HG03521 (cell line): Measurements from ENCODE around the gene ATG10.
"Not testable (repeated sequence)": the region's sequence is repeated elsewhere in the genome, so short reads cannot be mapped to it uniquely, and the experiment has no call there.

Experiments
- ATAC-seq: cut with Tn5 transposase; IDR thresholded peaks from one replicate; pipeline ENCODE4 v1.9.1; 2021; ENCODE audit warnings: mild to moderate bottlenecking, moderate library complexity; ENCODE audit not compliant: unreplicated experiment

Gene ATG10

GRCh38 chr5:82109013-82109412, 137.2 kb downstream of the ATG10 start:
- ATAC-seq, result no peak

- ATAC-seq, result not testable (repeated sequence)
Observed at GRCh38 chr5:82109915-82110314, 138.1 kb downstream of the ATG10 start.

- peak; percentile 88 for ATAC-seq
Observed at GRCh38 chr5:82111191-82111590, 139.4 kb downstream of the ATG10 start.

- no peak for ATAC-seq
Observed at GRCh38 chr5:82115858-82116257, 144.0 kb downstream of the ATG10 start.

GRCh38 chr5:82119889-82120288, 148.1 kb downstream of the ATG10 start:
- ATAC-seq, result no peak

GRCh38 chr5:82129723-82130285, 158.0 kb downstream of the ATG10 start:
- ATAC-seq, result no peak

- ATAC-seq, result no peak
Observed at GRCh38 chr5:82130602-82131001, 158.8 kb downstream of the ATG10 start.

- ATAC-seq, result no peak
Observed at GRCh38 chr5:82137205-82137604, 165.4 kb downstream of the ATG10 start.

- ATAC-seq, result not testable (repeated sequence)
Observed at GRCh38 chr5:82139837-82140236, 168.0 kb downstream of the ATG10 start.

GRCh38 chr5:82142217-82142841, 170.5 kb downstream of the ATG10 start:
- ATAC-seq, result no peak

DNA sequence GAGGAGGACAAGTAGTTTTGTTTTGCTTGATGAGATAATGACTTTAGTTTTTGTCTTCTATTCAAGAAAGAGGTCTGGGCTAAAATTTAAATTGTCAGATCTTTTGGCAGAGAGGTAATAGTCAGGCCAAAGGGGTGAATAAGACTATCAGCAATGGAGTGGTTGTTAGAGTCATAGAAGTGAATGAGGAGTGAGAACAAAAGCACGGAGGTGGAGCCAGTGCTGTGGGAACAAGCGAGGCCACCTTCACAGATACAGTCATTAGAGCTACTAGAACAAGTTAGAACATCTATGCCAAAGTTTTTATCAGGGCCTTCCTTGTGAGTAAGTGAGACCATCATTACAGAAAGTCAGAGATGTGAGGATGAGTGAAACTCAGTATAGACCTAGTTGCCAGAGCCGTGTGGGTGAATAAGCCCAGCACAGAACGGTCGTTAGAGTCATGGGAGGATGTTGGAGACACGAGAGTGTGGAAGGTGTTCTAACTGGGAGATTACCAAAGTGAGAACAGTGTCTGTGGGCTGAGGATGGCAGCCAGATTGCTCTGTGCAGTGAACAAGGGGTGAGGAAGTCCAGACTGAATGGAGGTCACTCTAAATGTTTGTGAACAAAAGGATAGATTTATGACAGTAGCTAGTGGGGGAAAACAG, 171.2 kb downstream of the ATG10 start:
- no peak for ATAC-seq

- no peak for ATAC-seq
Observed at GRCh38 chr5:82147860-82148573, 176.2 kb downstream of the ATG10 start.

DNA sequence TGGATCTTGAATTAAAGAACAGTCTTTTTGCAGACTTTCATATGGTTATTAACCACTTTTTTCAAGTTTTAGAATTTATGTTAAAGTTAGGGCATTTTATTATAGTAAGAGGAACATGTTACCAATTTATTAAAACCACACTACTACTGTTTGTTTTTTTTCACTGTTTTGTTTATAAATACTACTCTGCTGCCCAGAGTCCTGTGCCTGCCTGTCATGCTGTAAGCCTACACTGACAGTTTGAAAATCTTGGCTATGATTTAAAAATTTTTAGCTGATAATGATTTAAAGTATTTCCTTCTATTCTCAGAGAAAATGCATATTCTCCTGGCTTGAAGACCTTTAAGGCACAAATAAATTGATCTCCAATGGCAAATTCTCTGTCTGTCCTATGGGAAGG, 177.6 kb downstream of the ATG10 start:
- ATAC-seq, result no peak

DNA sequence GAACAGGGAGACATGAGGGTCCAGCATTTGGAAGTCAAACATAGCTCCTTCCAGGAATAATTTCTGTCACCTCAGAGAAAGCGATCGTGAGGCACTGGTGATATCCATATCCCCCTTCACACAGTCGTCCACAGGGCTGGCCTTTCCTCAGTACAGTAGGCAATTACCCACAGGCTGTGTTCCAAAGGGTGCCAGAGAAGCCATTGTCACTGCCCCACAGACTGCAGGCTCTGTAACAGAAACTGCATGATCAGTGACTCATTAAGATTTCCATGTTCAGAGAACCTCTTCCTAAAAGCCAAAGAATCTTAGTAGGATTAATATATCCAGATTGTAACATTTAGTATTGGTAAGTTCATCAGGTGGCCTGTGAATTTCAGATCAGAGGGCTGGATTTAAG, 178.7 kb downstream of the ATG10 start:
- no peak for ATAC-seq

DNA sequence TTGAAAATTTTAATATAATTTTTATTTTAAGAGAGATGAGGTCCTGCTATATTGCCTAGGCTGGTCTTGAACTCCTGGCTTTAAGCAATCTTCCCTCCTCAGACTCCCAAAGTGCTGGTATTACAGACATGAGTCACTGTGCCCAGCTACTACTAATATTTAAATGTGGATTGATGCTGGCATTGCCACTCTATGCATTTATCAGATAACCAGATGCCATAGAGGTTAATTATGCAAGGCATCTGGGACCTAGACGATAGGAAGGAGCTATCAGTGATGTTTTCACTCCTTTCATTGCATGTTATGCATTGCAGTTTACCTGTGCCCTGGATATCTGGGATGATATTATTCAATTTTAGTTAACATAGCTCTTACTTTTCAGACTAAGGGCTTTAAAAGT, 179.4 kb downstream of the ATG10 start:
- no peak for ATAC-seq

GRCh38 chr5:82151662-82152061, 179.8 kb downstream of the ATG10 start:
- no peak for ATAC-seq

DNA sequence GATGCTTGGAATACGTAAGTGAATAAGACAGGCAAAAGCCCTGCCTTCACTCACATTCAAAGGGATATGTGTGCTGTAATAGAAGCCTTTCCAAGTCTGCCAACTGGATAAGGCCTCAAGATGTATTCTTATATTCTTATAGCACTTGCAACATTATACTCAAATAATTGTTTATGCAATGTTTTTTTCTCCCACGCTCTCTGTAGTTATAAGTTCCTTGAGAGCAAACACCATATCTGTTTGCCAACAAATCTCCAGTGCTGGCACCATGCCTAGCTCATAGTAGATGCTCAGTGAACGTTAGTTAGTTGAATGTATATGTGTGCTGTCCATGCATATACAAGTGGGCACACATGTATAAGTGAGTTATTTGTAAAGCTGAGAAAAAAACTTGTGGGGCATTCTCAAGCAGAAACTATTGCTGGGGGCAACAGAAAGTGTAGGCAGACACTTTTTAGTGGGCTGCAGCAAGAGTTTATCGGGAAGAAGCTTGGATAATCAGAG, 181.2 kb downstream of the ATG10 start:
- ATAC-seq, result no peak

DNA sequence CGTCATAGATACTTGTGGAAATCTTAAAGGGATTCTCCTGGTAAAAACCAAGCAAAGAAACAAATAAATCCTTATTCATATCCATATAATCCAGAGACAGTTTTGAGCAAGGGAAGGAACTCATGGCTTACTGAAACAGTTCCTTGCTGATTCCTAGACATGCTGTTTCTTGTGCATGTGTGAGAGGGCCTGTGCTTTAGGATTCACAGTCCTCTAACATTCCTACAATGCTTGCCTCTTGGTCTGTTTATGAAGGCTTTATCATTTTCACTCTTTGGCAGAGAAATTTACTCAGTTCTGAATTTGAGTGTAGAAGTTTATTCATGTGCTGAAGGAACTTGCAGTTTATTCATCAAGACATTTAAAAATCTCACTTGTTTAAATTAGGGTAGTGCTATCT, 183.0 kb downstream of the ATG10 start:
- no peak for ATAC-seq

DNA sequence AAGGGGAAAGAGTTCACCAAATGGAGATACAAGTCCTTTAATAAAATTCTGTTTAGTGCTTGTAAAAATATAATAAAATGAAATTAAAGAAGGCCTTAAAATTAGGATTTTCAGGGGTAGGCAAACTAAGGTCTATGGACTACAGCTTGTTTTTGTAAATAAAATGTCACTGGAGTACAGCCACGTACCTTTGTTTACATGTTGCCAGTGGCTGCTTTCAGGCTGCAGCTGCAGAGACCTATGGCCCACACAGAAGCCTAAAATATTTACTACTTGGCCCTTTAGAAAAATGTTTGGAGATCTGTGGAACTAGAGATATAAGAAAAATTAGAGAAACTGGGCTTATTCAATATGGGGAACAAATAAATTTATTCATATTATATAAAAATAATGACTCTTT, 183.5 kb downstream of the ATG10 start:
- no peak for ATAC-seq

DNA sequence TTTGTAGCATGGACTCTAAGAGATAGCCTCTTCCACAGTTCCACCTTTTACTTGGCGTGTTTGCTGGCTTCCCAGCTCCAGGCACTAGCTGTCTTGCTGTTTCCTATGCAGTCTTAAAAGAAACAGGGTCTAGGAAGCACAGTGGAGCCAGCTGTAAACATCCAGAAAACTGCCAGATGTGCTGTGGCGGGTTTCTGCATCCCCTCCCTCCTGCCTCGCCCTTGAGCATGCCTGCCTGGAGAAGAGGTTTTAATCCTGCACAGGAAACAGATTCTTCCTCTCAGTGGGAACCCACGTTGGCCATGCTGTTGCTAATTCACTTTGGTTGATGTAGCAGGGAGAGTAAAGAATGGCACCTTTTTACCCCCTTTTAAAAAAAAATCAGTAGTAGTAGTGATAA, 185.1 kb downstream of the ATG10 start:
- no peak for ATAC-seq

- ATAC-seq, result no peak
Observed at GRCh38 chr5:82158755-82159413, 187.1 kb downstream of the ATG10 start.
